GM20431 (cell line): ENCODE measurements around the gene PRPF31.
"Not testable (repeated sequence)": the region's sequence is repeated elsewhere in the genome, so short reads cannot be mapped to it uniquely, and the experiment has no call there.

Experiments
- in situ Hi-C: fragments of 300-500 bp; cut with MseI, MboI; formaldehyde crosslinking; loops from one replicate; pipeline ENCODE4 v1.15.0; 2020; ENCODE audit warnings: low sequenced_read_pairs; ENCODE audit not compliant: unreplicated experiment

Gene PRPF31

DNA sequence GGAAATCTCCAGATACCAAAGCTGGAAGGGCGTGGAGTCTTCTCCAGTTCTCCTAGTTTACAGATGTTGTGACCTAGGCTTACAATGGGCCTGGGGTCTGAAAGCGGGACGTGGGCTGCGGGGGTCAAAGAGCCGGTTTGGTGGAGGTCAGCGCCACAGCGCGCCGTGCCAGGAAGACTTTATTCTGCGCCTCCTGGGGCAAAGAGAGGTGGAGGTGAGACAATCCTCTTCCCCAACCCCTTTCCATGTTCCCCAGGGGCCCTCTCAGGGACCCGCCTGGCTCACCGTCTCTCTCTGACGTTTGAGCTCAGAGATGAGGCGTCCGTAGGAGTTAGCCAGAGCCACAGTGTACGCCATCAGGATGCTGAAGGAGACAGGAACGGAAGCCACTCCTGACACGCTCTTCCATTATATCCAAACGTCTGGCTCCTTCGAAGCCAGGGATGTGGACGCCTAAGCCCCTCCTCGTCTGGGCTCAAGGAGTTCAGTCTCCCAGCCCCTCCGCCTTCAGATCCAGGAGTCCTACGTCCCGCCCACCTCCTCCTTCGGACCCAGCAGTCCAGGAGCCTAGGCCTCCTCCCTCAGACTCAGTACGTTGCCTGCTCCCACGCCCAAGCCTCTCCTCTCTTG, 44.7 kb downstream of the PRPF31 start:
- in situ Hi-C loops = no loop called here

DNA sequence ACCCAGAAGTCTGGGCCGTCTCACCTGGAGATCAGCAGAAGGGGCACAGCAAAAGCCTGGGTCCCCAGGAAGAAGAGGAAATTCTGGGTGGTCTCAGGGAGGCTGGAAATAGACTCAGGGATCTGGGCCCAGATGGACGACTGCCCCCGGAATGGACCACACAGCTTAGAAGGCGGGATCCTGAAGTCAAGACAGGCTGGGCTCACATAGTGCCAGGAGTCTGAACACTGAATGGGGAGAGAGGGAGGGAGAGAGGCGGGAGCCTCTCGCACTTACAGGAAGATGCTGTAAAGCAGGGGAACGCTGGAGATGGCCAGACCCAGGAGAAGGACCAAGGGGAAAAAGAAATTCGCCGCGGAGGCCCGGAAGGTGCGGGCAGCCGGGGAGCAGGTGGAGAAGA, 45.3 kb downstream of the PRPF31 start:
- in situ Hi-C loops = no loop called here

DNA sequence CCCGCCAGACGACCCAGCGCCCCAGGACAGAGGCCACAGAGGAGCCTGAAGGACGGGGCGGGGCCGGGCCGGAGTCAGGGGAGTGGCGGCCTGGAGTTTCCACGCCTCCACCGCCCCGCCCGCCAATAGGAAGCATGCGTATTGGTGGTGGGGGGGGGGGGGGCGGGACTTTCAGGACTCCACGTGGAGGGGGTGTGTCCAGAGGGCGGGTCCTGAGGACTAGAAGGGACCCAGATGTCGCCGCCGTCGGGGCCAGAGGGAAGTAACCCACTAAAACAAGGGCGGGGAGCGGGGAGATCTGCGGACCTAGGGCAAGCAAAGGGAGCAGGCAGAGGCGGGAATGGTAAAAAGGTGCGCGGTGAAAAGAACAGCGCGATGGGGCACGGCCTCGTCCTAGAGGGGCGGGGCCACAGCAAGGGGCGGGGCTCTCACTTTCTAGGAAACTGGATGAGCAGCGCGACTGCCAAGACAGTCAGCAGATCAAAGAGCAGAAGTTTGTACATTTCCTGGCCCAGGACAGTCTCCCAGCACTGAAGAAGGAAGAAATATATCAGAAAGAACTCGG, 46.8 kb downstream of the PRPF31 start:
- in situ Hi-C loops = no loop called here

DNA sequence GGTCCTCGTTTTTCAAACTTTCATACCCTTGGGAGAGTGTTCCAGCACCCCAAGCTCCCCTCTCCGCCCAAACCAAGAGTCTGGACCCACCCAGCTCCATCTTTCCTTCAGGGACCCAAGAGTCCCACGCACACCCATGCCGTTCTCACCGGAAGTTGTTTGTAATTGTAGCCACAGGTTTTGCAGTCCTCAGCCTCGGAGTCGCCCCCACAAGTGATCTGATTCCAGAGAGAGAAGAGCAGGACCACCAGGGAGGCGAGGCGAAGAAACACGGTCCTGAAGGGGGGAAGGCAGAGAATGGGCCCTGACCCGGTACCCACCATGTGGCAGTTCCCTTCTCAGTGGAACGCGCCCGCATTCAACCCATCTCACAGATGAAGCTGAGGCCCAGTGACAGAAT, 47.3 kb downstream of the PRPF31 start:
- in situ Hi-C loops = no loop called here

DNA sequence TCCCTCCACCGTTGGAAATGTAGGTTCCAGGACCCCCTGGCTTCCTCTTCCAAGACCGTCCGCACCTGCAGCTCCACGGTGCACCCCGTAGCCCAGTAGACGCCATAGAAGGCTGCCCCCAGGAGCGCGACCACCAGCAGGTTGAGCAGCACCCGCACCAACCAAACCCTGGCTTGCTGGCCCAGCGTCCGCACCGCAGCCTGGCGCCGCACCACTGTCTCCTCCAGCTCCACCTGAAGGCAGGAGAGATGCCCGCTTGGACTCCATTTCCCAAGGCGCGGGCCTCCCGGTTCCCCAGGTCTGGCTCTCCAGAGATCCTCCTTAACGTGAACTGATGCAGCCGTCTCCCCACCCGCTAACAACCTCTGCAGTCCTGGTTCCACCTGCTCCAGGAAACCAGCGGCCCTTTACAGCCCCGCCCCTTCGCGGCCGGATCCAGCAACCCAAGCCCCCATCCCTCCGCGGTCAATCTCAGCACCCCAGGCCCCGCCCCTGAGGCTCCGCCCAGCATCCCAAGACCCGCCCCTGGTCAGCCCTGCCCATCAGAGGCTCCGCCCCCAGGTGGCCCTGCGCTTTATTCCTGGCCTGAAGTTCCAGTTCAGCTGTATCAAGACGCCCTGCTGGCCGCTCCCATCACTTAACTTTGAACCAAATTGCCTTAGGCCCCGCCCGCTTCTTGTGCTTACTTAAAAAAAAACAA, 49.0 kb downstream of the PRPF31 start:
- in situ Hi-C loops = no loop called here

DNA sequence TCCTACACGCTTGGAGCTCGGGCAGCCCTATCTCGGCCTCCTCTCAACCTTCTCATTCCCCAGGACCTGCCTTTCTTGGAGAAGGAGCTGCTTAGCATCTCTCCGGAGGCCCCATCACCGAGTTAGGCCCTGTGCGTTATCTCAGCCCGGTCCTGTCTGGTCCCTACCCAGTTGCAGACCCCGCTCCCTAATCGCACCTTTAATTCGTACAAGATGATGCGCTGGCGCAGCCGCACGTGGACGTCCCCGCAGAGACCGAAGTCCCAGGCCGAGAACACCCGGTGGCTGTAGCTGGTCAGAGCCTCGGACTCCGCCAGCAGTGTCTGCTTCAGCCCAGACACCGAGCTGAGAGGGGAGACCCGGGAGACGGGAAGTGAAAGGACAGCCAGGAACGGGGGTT, 49.7 kb downstream of the PRPF31 start:
- in situ Hi-C loops = no loop called here

DNA sequence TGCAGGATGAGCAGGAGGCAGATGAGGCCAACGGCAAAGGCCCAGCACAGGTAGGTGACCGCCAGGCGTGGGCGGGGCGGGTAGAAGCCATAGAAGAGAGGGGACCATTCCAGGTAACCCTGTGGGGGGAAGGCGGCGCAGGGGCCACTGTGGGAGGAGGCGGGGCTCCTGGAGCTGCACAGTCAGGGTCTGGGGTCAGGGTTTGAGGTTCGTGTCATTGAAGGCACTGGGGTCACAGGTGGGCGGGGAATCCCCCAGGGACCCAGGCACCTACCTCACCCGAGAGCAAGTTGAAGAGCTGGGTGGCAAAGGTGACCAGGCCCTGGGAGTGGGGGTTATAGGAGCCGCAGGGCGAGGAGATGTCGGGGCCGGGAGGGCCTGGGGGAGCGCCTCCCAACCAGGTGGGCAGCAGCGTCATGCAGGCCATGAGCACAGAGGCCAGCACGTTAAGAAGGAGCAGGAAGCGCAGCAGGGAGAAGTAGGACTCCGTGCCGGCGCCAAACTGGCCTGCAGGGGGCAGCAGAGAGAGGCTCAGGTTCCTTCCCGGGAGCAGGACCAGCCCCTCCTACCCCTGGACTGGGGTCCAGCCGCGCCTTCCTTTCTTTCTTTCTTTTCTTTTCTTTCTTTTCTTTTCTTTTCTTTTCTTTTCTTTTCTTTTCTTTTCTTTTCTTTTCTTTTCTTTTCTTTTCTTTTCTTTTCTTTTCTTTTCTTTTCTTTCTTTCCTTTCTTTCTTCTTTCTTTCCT, 52.8 kb downstream of the PRPF31 start:
- in situ Hi-C loops = no loop called here

DNA sequence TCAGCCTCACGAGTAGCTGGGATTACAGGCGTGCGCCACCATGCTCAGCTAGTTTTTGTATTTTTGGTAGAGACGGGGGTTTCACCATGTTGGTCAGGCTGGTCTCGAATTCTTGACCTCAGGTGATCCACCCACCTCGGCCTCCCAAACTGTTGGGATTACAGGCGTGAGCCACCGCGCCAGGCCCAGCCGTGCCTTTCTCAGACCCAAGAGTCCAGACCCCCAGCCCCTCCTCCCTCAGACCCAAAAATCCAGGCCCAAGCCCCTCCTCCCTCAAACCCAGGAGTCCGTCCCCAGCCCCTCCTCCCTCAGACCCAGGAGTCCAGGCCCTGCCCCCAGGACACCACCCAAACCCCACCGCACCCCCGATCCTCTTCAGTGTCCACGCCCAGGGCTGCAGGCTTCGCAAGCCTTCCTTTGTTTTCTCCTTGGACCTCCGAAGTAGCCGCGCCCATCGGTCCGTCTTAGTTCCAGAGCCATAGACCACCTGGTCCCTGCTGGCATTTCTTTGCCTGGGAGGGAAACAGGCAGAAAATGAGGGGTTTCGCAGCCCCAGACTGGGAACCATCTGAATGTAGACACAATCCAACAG, 53.7 kb downstream of the PRPF31 start:
- in situ Hi-C loops = no loop called here

DNA sequence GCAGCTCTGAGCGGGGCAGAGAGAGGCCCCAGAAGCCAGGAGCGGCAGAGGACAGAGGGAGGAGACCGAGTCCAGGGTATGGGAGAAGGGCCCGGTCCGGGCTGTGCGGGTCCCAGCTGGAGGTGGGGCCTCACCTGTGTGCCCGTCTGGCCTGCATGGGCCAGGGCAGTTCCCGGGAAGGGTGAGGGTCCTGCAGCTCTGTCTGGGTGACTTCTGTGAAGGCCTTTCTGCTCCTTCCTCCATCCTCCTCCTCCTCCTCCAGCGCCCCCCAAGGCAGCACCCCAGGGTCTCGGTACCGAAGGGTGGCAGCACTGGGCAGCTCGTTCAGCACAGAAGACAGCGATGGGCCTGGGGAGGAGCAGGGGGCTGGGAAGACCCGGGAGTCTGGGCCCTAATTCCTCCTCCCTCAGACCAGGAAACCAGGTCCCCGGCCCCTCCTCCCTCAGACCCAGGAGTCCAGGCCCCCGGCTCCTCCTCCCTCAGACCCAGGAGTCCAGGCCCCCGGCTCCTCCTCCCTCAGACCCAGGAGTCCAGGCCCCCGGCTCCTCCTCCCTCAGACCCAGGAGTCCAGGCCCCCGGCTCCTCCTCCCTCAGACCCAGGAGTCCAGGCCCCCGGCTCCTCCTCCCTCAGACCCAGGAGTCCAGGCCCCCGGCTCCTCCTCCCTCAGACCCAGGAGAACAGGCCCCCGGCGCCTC, 56.3 kb downstream of the PRPF31 start:
- in situ Hi-C loops = not testable (repeated sequence)

DNA sequence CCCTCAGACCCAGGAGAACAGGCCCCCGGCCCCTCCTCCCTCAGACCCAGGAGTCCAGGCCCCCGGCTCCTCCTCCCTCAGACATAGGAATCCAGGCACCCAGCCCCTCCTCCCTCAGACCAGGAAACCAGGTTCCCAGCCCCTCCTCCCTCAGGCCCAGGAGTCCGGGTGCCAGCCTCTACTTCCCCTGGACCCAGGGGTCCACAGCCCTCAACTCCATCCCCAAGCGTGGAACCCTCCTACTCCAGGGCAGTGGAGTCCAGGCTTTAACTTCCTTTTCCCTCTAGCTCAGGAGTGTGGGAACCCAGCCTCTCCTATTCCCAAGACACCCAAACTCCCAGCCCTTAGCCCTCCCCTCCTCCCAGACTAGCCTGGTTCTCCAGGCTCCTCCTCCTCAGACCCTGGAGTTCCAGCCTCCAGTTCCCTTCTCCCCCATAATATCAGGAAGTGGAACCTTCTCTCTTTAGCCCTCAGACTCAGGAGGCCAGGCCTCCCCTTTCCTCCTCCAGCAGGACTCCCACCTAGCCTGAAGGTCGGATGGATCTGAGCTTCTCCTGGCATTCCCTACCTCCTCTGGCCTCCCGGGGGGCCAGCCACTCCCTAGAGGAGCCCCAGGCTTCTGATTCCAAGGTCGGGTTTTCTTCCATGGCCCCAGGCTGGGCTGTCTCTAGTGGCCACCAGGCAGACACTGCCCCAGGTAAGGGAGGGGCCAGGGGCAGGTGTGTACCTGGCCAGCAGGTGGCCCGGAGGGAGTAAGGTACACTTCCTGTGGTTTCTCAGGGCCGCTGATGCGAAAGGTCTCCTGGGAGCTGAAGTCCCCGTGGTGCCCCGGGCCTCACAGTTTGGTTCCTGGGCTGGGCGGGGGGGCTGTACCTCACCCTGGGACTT, 57.2 kb downstream of the PRPF31 start, which contains the start of gene TMC4:
Gene TMC4, minus strand, starts transcription at position 690 of the 888 bp plus-strand sequence. Its CDS starts 43 bp downstream, at position 647.
- in situ Hi-C loops = no loop called here

DNA sequence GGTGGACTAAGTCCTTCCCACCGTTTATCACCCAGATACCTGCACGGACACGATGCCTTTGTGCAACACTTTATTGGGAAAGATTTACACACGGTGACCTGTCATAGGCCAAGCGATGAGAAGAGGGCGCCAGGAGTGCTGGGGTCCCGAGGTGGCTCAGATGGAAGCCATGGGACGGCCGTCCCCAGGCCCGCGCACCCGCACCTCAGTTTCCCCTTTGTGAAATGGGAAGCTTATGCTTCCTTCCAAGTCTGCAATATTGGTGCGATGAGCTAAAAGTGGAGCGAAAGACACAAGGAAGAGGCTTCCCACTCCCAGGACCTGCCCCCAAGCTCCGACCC, 57.8 kb downstream of the PRPF31 start:
- in situ Hi-C loops = no loop called here

DNA sequence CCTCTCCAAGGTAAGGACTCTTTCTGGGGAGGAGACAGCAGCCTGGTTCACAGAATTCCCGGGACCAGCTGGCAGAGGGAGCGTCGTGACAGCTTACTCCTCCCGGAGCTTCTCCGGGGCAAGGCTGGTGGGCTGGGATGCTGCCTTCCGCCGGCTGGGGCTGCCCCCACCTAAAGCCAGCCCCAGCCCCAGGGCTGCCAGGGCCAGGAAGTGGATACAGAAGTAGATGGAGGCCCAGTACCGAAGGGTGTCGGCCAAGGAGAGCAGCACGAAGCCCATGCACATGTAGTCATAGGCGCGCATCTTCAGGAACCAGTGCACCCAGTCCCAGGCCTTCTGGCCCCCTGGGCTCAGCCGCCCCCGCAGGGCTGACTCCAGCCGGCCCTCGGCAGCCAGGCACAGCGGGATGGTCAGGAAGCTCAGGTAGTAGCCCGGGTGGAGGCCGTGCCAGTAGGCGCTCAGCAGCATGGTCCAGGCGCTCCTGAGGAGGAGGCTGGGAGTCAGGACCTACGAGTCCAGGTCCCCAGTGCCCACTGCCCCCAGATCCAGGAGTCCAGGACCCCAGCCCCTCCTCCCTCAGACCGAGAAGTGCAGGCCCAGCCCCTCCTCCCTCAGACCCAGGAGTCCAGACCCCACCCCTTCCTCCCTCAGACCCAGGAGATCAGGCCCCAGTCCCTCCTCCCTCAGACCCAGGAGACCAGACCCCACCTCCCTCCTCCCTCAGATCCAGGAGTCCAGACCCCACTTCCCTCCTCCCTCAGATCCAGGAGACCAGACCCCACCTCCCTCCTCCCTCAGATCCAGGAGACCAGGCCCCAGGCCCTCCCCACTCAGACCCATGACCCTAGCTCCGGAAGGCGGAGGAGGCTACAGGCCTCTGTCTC, 58.6 kb downstream of the PRPF31 start:
- in situ Hi-C loops = no loop called here

DNA sequence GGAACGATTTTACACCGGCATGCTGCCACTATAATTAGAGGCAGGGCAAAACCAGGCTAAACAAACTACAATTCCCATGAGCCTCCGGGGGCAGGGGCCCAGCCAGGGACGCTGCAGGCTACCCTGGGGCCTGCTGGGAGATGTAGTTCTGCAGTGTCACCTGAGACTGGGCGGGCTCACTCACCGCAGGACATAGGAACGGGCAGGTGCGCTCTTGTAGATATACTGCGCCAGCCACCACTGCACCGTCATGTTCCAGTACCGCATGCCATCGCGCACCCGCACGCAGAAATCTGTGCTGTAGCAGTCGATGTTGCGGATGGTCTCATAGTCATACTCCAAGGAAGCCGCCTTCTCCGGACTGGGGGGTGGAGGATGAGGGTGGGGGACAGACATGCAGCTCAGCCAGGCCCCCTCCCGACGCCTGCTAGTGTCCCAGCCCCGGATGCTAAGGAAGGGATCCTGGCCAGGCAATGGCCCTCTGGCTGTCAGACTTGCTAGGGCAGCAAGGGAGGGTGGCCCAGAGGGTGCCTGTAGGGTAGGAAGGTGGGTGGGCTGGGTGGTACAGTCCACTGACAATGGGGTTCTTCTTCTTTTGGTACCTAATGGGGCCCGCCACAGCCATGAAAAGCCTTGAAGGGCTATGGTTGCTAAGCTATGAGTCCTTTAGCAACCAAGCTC, 63.2 kb downstream of the PRPF31 start:
- in situ Hi-C loops = loop anchor here (5.0 kb wide), 1 partner anchor 49 kb away; no protein-coding TSS in a partner anchor

DNA sequence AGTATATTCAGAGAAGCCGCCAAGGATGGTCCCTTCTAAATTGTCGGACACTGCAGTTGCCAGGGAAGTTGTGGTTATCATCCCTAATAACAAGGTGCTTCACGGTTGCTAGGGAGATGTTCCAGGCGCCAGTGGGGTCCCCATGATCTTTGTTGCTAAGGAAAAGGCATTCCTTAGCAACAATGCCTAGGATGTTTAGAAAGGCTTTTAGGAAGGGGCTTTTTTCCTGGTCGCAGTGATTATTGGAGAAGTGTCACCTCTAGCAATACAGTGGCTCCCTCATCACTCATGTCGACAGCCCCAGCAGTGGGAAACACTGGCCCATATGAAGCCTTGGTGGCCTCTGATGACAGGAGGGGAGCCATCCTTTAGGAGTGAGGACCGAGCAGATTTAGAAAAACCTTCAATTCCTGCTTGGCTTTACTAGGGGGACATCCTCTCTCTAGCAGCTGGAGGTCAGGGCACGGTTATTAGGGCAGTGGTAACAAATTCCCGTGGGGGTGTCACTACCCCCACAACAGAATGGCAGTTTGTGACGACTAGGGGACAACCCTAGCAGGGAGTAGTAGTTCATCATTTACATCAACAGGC, 63.8 kb downstream of the PRPF31 start:
- in situ Hi-C loops = loop anchor here (5.0 kb wide), 1 partner anchor 48 kb away; no protein-coding TSS in a partner anchor

DNA sequence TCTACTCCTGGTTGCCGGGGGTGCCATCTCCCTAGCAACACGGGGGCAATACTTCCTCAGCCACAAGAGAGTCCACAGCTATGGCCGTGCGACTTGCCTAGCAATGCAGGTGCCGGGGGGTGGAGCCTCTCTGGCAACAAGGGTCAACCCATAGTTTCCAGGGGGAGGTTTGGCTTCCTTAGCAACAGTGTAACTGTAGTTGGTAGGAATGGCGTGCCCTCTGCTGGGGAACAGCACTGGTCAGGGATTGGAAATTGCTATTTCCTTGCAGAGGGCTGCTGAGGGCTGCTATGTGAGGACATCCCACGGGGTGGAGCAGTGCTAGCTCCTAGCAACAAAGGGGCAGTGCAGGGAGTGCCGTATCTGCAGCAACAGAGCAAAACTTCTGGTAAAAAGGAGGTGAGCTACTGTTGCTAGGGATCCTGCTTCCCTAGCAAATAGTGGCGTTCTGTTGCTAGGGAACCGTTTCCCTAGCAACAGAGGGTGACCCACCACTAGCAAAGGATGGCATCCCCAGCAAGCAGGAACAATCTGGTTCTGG, 64.4 kb downstream of the PRPF31 start:
- in situ Hi-C loops = loop anchor here (5.0 kb wide), 1 partner anchor 47 kb away; no protein-coding TSS in a partner anchor

DNA sequence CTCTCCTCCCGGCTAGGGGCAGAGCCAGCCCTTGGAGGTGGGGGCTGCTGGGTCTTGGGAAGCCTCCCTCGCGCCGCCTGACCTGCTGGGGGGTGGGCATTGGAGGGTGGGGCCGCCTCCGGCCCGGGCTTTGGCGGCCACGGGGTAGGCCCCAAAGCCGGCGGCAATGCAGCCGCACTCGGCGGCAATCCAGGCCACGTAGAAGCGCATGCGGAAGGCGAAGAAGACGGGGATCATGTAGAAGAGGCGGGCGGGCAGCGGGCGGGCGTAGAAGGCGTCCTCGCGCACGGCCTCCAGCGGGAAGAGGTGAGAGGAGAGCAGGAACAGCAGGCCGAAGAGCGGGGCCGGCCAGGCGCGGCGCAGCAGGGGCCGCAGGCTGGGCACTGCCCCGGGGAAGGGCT, 65.1 kb downstream of the PRPF31 start:
- in situ Hi-C loops = no loop called here
